Measurements from ENCODE around the gene CHTF18. TPM values are rescaled to one million over a fixed set of nuclear protein-coding genes. Genes with fewer than 3 reads are reported as not detected.

The CHTF18 gene
- total and polyA plus RNA-seq, 9 donors = 0.32 to 25.5 (median 18.7) TPM

DNA sequence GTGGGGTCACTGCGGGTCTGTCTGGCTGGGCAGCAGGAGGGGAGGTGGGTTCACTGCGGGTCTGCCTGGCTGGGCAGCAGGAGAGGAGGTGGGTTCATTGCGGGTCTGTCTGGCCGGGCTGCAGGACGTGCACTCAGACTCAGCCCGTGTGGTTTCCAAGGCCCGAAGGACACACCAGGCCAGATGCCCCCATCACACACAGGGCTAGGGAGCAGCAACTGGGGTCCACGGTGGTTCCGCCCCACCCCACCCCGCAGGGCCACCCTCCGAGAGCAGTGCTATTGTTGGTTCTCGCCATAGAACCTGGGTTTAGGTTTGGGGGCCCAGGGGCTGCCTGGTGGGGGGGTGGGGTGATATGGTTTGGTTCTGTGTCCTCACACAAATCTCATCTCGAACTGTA is 41.8 kb upstream of the CHTF18 start:
- no peaks in the 10 kb centered on the region for H3K9me3 ChIP-seq
- no peak overlapping the region for H3K4me3 ChIP-seq
- TF ChIP-seq, protein P1, sequence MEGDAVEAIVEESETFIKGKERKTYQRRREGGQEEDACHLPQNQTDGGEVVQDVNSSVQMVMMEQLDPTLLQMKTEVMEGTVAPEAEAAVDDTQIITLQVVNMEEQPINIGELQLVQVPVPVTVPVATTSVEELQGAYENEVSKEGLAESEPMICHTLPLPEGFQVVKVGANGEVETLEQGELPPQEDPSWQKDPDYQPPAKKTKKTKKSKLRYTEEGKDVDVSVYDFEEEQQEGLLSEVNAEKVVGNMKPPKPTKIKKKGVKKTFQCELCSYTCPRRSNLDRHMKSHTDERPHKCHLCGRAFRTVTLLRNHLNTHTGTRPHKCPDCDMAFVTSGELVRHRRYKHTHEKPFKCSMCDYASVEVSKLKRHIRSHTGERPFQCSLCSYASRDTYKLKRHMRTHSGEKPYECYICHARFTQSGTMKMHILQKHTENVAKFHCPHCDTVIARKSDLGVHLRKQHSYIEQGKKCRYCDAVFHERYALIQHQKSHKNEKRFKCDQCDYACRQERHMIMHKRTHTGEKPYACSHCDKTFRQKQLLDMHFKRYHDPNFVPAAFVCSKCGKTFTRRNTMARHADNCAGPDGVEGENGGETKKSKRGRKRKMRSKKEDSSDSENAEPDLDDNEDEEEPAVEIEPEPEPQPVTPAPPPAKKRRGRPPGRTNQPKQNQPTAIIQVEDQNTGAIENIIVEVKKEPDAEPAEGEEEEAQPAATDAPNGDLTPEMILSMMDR (IDR thresholded peaks at IDR 0.05) = no peak
- TF ChIP-seq EP300 (IDR thresholded peaks at IDR 0.05) (no peak), POLR2A (IDR thresholded peaks at IDR 0.05) (no peak)
- WGBS, 3 donors = 67 to 77% (median 75%) methylated on average over 11 to 13 of the region's 13 CpGs
- intact Hi-C loops (cut with DNase I) = no loop called here
- DNase-seq = no peak
- no peaks in the 10 kb centered on the region for H3K27me3 ChIP-seq
- H3K36me3 ChIP-seq = no peaks in the 10 kb centered on the region
- H3K4me1 ChIP-seq (ENCODE audit: insufficient read depth) = no peaks in the 10 kb centered on the region
- H3K27ac ChIP-seq = no peak overlapping the region

DNA sequence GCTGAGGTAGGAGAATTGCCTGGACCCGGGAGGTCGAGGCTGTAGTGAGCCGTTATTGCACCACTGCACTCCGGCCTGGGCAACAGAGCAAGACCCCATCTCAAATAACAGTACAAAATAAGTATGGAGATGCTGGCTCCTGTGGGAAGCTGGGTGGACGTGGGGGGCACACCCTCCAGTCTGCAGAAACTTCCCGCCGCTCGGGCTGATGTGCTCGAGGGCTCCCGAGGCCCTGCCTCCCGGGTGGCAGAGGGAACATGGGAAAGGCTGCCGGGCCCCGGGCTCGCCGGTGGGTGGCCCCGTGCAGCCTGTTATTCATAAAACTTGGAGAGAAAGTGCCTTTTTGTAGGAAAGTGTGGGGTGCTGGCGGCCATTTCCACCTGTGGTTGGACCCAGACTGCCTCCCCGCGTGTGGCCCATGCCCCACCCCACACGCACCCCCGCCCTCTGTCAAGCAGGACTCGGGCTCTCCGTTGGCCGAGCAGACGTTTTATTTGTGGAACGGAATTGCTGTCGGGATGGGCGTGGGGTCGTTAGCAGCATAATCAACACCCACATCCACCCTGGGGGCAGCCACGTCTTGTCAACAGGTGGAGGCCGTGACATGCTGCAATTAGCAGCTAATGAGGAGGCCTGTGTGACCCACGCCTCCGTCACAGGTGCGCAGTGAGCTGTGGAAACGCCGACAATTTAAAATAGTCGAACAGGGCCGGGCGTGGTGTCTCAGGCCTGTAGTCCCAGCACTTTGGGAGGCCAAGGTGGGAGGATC is 40.3 kb upstream of the CHTF18 start:
- no peak for DNase-seq
- Histone ChIP-seq H3K4me1 (ENCODE audit: insufficient read depth) (no peaks in the 10 kb centered on the region), H3K4me3 (no peak overlapping the region), H3K9me3 (no peaks in the 10 kb centered on the region), H3K27ac (no peak overlapping the region), H3K27me3 (no peaks in the 10 kb centered on the region), H3K36me3 (no peaks in the 10 kb centered on the region)
- WGBS, 3 donors = 75 to 81% (median 77%) methylated on average over 39 of the region's 39 CpGs
- no peak for TF ChIP-seq POLR2A (IDR thresholded peaks at IDR 0.05)
- no peak for TF ChIP-seq EP300 (IDR thresholded peaks at IDR 0.05)
- TF ChIP-seq, protein P1 (IDR thresholded peaks at IDR 0.05) = no peak
- intact Hi-C loops (cut with DNase I) = no loop called here

DNA sequence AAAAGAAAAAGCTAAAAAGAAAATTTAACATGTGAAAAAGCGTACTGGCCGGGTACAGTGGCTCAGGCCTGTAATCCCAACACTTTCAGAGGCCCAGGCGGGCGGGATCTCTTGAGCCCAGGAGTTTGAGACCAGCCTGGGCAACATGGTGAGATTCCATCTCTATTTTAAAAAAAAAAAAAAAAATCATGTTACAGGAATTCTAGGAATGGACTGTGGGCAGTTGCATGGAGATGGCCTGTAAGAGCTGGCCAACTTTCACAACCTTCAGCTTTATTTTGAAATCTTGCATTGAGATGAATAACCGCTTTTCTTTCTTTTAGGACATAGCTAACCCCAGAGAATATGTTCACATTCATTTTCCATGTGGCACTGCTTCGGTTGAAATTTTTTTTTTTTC is 39.4 kb upstream of the CHTF18 start:
- TF ChIP-seq, protein P1 (IDR thresholded peaks at IDR 0.05) = no peak
- TF ChIP-seq EP300 (IDR thresholded peaks at IDR 0.05) (no peak), POLR2A (IDR thresholded peaks at IDR 0.05) (no peak)
- Histone ChIP-seq H3K27ac (no peak overlapping the region), H3K27me3 (no peaks in the 10 kb centered on the region), H3K4me1 (ENCODE audit: insufficient read depth) (no peaks in the 10 kb centered on the region), H3K9me3 (no peaks in the 10 kb centered on the region), H3K36me3 (no peaks in the 10 kb centered on the region), H3K4me3 (no peak overlapping the region)
- 56 to 83% (median 70%) methylated on average over 6 of the region's 6 CpGs for WGBS, 3 donors
- intact Hi-C loops (cut with DNase I) = no loop called here
- DNase-seq = no peak

DNA sequence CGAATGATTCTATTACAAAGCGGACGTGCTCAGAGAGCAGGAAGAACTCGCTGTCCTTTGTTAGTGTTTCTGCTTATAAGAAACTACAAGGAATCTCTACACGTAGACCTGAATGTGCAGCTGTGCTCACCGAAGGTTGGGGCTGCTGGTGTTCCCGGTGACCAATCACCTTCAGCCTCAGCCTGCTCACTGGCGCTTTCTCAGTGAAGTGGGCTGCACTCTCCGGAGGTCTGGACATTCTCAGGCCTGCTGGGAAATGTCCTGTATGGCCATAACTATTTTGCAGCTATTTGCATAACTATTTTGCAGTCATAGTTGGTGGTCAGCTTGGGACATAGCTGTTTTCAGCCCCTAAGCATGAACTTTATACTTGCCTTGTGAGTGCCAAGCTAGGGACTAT is 37.9 kb upstream of the CHTF18 start:
- no peaks in the 10 kb centered on the region for H3K36me3 ChIP-seq
- 34 to 48% (median 48%) methylated on average over 9 of the region's 9 CpGs for WGBS, 3 donors
- H3K9me3 ChIP-seq = no peaks in the 10 kb centered on the region
- no peak overlapping the region for H3K4me3 ChIP-seq
- DNase-seq = no peak
- no peak overlapping the region for H3K27ac ChIP-seq
- H3K4me1 ChIP-seq (ENCODE audit: insufficient read depth) = no peaks in the 10 kb centered on the region
- intact Hi-C loops (cut with DNase I) = no loop called here
- no peaks in the 10 kb centered on the region for H3K27me3 ChIP-seq
- TF ChIP-seq POLR2A (IDR thresholded peaks at IDR 0.05) = no peak
- TF ChIP-seq, protein P1 (IDR thresholded peaks at IDR 0.05) = no peak
